Naive thymus-derived CD8-positive, alpha-beta T cell (primary cell): ENCODE data around the gene CDH4. TPM values are rescaled to one million over a fixed set of nuclear protein-coding genes. Genes with fewer than 3 reads are reported as not detected.

Source experiments
- ATAC-seq, 2 donors: fragments of 150-1000 bp; cut with Tn5 transposase in 1 of 2; sonication (Bioruptor Pico), chemical (Tn5 transposase) in 1 of 2; 1 replicate in 1 of 2; 2 replicates in 1 of 2; pipeline ENCODE4 v1.10.0; 2021; ENCODE audit warnings: mild to moderate bottlenecking in 2 of 2, moderate library complexity in 2 of 2
- POLR2A ChIA-PET: fragments of 350-600 bp; sonication (Branson Sonifier 250); formaldehyde crosslinking; loops from one replicate; lab custom pipeline; 2021; ENCODE audit warnings: antibody characterized with exemption; lab: Charles Lee
- DNase-seq, 10 donors: peaks; one replicate each; pipeline versions ENCODE4 v3.0.0 to v3.0.0-alpha.2; 2020 to 2022
- H3K27ac Mint-ChIP-seq, 10 donors: one replicate each; pipeline ENCODE4 v1.8.0; 2020 to 2022; ENCODE audit warnings: mild to moderate bottlenecking in 10 of 10, mixed read lengths in 10 of 10, moderate library complexity in 4 of 10, inconsistent platforms in 1 of 10
- H3K27me3 Mint-ChIP-seq, 5 donors: one replicate each; pipeline ENCODE4 v1.8.0; 2021 to 2022; ENCODE audit warnings: mixed read lengths in 5 of 5
- H3K36me3 Mint-ChIP-seq, 3 donors: one replicate each; pipeline ENCODE4 v1.8.0; 2020 to 2022; ENCODE audit warnings: mixed read lengths in 3 of 3, mild to moderate bottlenecking in 2 of 3, inconsistent platforms in 1 of 3
- H3K4me1 Mint-ChIP-seq, 4 donors: one replicate each; pipeline ENCODE4 v1.8.0; 2021 to 2022; ENCODE audit warnings: mixed read lengths in 4 of 4
- H3K4me3 Mint-ChIP-seq, 10 donors: one replicate each; pipeline ENCODE4 v1.8.0; 2020 to 2022; ENCODE audit warnings: mild to moderate bottlenecking in 10 of 10, mixed read lengths in 10 of 10, moderate library complexity in 6 of 10, inconsistent platforms in 1 of 10
- H3K9me3 Mint-ChIP-seq, 9 donors: one replicate each; pipeline ENCODE4 v1.8.0; 2020 to 2022; ENCODE audit warnings: mixed read lengths in 9 of 9, mild to moderate bottlenecking in 3 of 9, inconsistent platforms in 1 of 9, moderate library complexity in 1 of 9
- polyA plus RNA-seq, 3 donors: library from polyadenylated mRNA; unstranded; fragments of 300-500 nt; fragmentation: Illumina TruSeq; gene quantifications; one replicate each; pipeline ENCODE4 v1.2.3, GENCODE V29; 2021
- total RNA-seq, 8 experiments: library from RNA in 2 of 8; stranded (reverse) in 2 of 8; gene quantifications; one replicate each; pipeline ENCODE4 v1.2.3 and lab custom pipeline; 2021 to 2026

CDH4 gene
- total and polyA plus RNA-seq, 5 experiments from 2014 or later, result 0.07 to 0.44 (median 0.15) TPM; not detected in 1

GRCh38 chr20:61311656-61312387 lies 59.8 kb downstream of the CDH4 start:
- POLR2A ChIA-PET, result no interaction called here
- Mint-ChIP-seq H3K27ac (peak overlapping the region in 1 of 10 donors; percentile 76), H3K36me3 (no peaks in the 10 kb centered on the region), H3K4me3 (no peak overlapping the region), H3K27me3 (no peaks in the 10 kb centered on the region), H3K4me1 (no peaks in the 10 kb centered on the region), H3K9me3 (peaks cover 0 to 2% (median 0%) of the 10 kb centered on the region in 9 donors)
- DNase-seq (no peak), ATAC-seq (no peak)

- Mint-ChIP-seq H3K4me1 (no peaks in the 10 kb centered on the region), H3K27me3 (no peaks in the 10 kb centered on the region), H3K9me3 (peaks cover 0 to 2% (median 0%) of the 10 kb centered on the region in 9 donors), H3K36me3 (no peaks in the 10 kb centered on the region), H3K27ac (no peak overlapping the region), H3K4me3 (no peak overlapping the region)
- POLR2A ChIA-PET, result no interaction called here
- no peak for DNase-seq
- ATAC-seq, result no peak
These were observed 60.9 kb downstream of the CDH4 start for GRCh38 chr20:61312925-61313324.

GRCh38 chr20:61313396-61313795 lies 61.3 kb downstream of the CDH4 start:
- POLR2A ChIA-PET, result no interaction called here
- no peak overlapping the region for H3K27ac Mint-ChIP-seq

GRCh38 chr20:61314326-61315010 lies 62.4 kb downstream of the CDH4 start:
- no peak for DNase-seq
- Mint-ChIP-seq H3K27ac (no peak overlapping the region), H3K4me3 (no peak overlapping the region), H3K36me3 (no peaks in the 10 kb centered on the region), H3K9me3 (peaks cover 0 to 4% (median 0%) of the 10 kb centered on the region in 9 donors), H3K27me3 (no peaks in the 10 kb centered on the region), H3K4me1 (no peaks in the 10 kb centered on the region)
- POLR2A ChIA-PET, result no interaction called here
- ATAC-seq, result no peak

More at GRCh38 chr20:61313396-61313795, 61.3 kb downstream of the CDH4 start:
- H3K27me3 Mint-ChIP-seq, result no peaks in the 10 kb centered on the region
- no peak for ATAC-seq
- no peak for DNase-seq
- no peaks in the 10 kb centered on the region for H3K4me1 Mint-ChIP-seq
- H3K4me3 Mint-ChIP-seq, result no peak overlapping the region
- peaks cover 0 to 4% (median 0%) of the 10 kb centered on the region in 9 donors for H3K9me3 Mint-ChIP-seq
- H3K36me3 Mint-ChIP-seq, result no peaks in the 10 kb centered on the region

GRCh38 chr20:61315319-61315718 lies 63.3 kb downstream of the CDH4 start:
- H3K4me1 Mint-ChIP-seq, result no peaks in the 10 kb centered on the region
- POLR2A ChIA-PET, result no interaction called here
- H3K27me3 Mint-ChIP-seq, result no peaks in the 10 kb centered on the region
- no peak for DNase-seq
- peaks cover 0 to 4% (median 0%) of the 10 kb centered on the region in 9 donors for H3K9me3 Mint-ChIP-seq
- ATAC-seq, result no peak
- no peak overlapping the region for H3K4me3 Mint-ChIP-seq
- no peak overlapping the region for H3K27ac Mint-ChIP-seq
- no peaks in the 10 kb centered on the region for H3K36me3 Mint-ChIP-seq

- ATAC-seq (no peak), DNase-seq (no peak)
- POLR2A ChIA-PET, result no interaction called here
- Mint-ChIP-seq H3K36me3 (no peaks in the 10 kb centered on the region), H3K27me3 (no peaks in the 10 kb centered on the region), H3K27ac (no peak overlapping the region), H3K4me1 (no peaks in the 10 kb centered on the region), H3K9me3 (peaks cover 0 to 4% (median 0%) of the 10 kb centered on the region in 9 donors), H3K4me3 (no peak overlapping the region)
These were observed 64.3 kb downstream of the CDH4 start for GRCh38 chr20:61316346-61316745.

- no peak overlapping the region for H3K4me3 Mint-ChIP-seq
- H3K27ac Mint-ChIP-seq, result no peak overlapping the region
- no peaks in the 10 kb centered on the region for H3K36me3 Mint-ChIP-seq
- H3K4me1 Mint-ChIP-seq, result no peaks in the 10 kb centered on the region
- POLR2A ChIA-PET, result no interaction called here
- no peaks in the 10 kb centered on the region for H3K27me3 Mint-ChIP-seq
- H3K9me3 Mint-ChIP-seq, result peaks cover 0 to 4% (median 0%) of the 10 kb centered on the region in 9 donors
- DNase-seq, result no peak
- no peak for ATAC-seq
These were observed 66.0 kb downstream of the CDH4 start for GRCh38 chr20:61317966-61318530.

GRCh38 chr20:61320691-61321425 lies 68.8 kb downstream of the CDH4 start:
- Mint-ChIP-seq H3K4me3 (no peak overlapping the region), H3K9me3 (peaks cover 0 to 4% (median 0%) of the 10 kb centered on the region in 9 donors), H3K4me1 (no peaks in the 10 kb centered on the region), H3K27me3 (no peaks in the 10 kb centered on the region), H3K27ac (no peak overlapping the region), H3K36me3 (no peaks in the 10 kb centered on the region)
- POLR2A ChIA-PET, result no interaction called here
- no peak for ATAC-seq
- no peak for DNase-seq

GRCh38 chr20:61321481-61321880 lies 69.4 kb downstream of the CDH4 start:
- no peak for DNase-seq
- POLR2A ChIA-PET, result no interaction called here
- Mint-ChIP-seq H3K4me3 (no peak overlapping the region), H3K4me1 (no peaks in the 10 kb centered on the region), H3K27me3 (no peaks in the 10 kb centered on the region), H3K9me3 (peaks cover 0 to 4% (median 0%) of the 10 kb centered on the region in 9 donors), H3K27ac (no peak overlapping the region), H3K36me3 (no peaks in the 10 kb centered on the region)
- no peak for ATAC-seq

GRCh38 chr20:61322151-61322865 lies 70.2 kb downstream of the CDH4 start:
- H3K9me3 Mint-ChIP-seq, result peaks cover 0 to 4% (median 0%) of the 10 kb centered on the region in 9 donors
- no peaks in the 10 kb centered on the region for H3K4me1 Mint-ChIP-seq
- ATAC-seq (no peak), DNase-seq (no peak)
- no peaks in the 10 kb centered on the region for H3K27me3 Mint-ChIP-seq
- H3K36me3 Mint-ChIP-seq, result no peaks in the 10 kb centered on the region
- POLR2A ChIA-PET, result no interaction called here
- no peak overlapping the region for H3K4me3 Mint-ChIP-seq
- H3K27ac Mint-ChIP-seq, result no peak overlapping the region

- Mint-ChIP-seq H3K4me3 (no peak overlapping the region), H3K9me3 (peaks cover 0 to 2% (median 0%) of the 10 kb centered on the region in 9 donors), H3K27me3 (no peaks in the 10 kb centered on the region), H3K4me1 (no peaks in the 10 kb centered on the region), H3K36me3 (no peaks in the 10 kb centered on the region), H3K27ac (no peak overlapping the region)
- ATAC-seq, result no peak
- DNase-seq, result no peak
- POLR2A ChIA-PET, result no interaction called here
These were observed 72.8 kb downstream of the CDH4 start for GRCh38 chr20:61324906-61325305.

- Mint-ChIP-seq H3K4me1 (no peaks in the 10 kb centered on the region), H3K27ac (no peak overlapping the region), H3K9me3 (peaks cover 0 to 2% (median 0%) of the 10 kb centered on the region in 9 donors), H3K36me3 (no peaks in the 10 kb centered on the region), H3K27me3 (no peaks in the 10 kb centered on the region), H3K4me3 (no peak overlapping the region)
- ATAC-seq, result no peak
- POLR2A ChIA-PET, result no interaction called here
- DNase-seq, result no peak
These were observed 73.7 kb downstream of the CDH4 start for GRCh38 chr20:61325718-61326117.
